ENCODE results near the gene CHSY1.
A peak's percentile ranks its signal among the peaks of the same experiment; 100 is the strongest.

Gene CHSY1

GRCh38 chr15:101178479-101178878, 73.4 kb downstream of the CHSY1 start:
- Histone ChIP-seq H3K36me3 (peaks cover 10% of the 10 kb centered on the region), H3K4me1 (ENCODE audit: control insufficient read depth in 1 of 2, insufficient read depth in 1 of 2, low read depth in 1 of 2, low read length in 1 of 2) (peaks cover 57 to 62% of the 10 kb centered on the region in 2 experiments), H3K9me3 (no peaks in the 10 kb centered on the region), H3K27ac (peak overlapping the region; percentile 95), H3K4me3 (ENCODE audit: low read depth in 1 of 2, low read length in 1 of 2) (no peak overlapping the region), H3K27me3 (no peaks in the 10 kb centered on the region)
- TF ChIP-seq, protein P1, sequence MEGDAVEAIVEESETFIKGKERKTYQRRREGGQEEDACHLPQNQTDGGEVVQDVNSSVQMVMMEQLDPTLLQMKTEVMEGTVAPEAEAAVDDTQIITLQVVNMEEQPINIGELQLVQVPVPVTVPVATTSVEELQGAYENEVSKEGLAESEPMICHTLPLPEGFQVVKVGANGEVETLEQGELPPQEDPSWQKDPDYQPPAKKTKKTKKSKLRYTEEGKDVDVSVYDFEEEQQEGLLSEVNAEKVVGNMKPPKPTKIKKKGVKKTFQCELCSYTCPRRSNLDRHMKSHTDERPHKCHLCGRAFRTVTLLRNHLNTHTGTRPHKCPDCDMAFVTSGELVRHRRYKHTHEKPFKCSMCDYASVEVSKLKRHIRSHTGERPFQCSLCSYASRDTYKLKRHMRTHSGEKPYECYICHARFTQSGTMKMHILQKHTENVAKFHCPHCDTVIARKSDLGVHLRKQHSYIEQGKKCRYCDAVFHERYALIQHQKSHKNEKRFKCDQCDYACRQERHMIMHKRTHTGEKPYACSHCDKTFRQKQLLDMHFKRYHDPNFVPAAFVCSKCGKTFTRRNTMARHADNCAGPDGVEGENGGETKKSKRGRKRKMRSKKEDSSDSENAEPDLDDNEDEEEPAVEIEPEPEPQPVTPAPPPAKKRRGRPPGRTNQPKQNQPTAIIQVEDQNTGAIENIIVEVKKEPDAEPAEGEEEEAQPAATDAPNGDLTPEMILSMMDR (IDR thresholded peaks at IDR 0.05), result no peak

DNA sequence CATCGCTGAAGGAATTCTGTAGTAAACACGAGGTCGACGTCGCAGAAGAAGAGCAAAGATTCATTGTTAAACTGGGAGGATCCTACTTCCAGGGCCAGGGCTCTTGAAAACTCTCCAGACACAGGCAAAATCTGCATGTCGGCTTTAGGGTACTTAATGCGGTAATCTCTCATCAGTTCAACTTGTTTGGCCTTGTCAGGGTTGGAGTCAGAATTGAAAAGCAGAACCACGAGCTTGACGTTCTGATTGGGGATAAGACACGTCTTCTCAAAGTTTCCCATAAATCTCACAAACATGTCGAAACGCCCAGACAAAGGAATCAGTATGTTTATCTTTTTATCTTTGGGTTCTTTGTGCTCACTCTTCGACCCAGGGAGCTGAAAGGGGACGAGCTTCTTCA, 74.0 kb downstream of the CHSY1 start:
- Histone ChIP-seq H3K4me3 (ENCODE audit: low read depth in 1 of 2, low read length in 1 of 2) (no peak overlapping the region), H3K36me3 (peaks cover 10% of the 10 kb centered on the region), H3K9me3 (no peaks in the 10 kb centered on the region), H3K27ac (peak overlapping the region; percentile 95), H3K4me1 (ENCODE audit: control insufficient read depth in 1 of 2, insufficient read depth in 1 of 2, low read depth in 1 of 2, low read length in 1 of 2) (peaks cover 57 to 64% of the 10 kb centered on the region in 2 experiments), H3K27me3 (no peaks in the 10 kb centered on the region)
- TF ChIP-seq, protein P1 (IDR thresholded peaks at IDR 0.05), result no peak

- Histone ChIP-seq H3K9me3 (no peaks in the 10 kb centered on the region), H3K4me3 (ENCODE audit: low read depth in 1 of 2, low read length in 1 of 2) (peak overlapping the region; percentile 46 to 58), H3K27me3 (no peaks in the 10 kb centered on the region), H3K27ac (peak overlapping the region; percentile 95), H3K36me3 (peaks cover 10% of the 10 kb centered on the region), H3K4me1 (ENCODE audit: control insufficient read depth in 1 of 2, insufficient read depth in 1 of 2, low read depth in 1 of 2, low read length in 1 of 2) (peaks cover 63 to 68% of the 10 kb centered on the region in 2 experiments)
- TF ChIP-seq, protein P1 (IDR thresholded peaks at IDR 0.05), result no peak
Observed at GRCh38 chr15:101176625-101177024, 75.2 kb downstream of the CHSY1 start.

DNA sequence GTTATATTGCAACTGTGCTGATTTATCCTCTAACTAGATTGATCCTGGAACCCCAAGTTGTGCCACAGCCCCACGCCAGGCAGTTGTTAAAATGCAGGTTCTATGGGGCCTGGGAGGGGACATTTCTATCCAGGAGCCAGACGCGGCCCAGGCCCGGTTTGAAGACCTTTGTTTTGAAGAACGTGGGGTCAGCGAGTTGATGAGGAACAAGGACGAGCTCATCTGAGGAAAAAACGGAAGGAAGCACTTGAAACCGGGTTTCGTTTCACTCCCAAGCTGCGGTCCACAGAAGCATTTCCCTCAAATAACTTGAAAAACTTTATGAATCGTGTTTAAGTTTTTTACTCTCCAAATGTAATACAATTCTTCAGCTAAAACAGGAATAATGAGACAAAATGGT, 76.4 kb downstream of the CHSY1 start:
- TF ChIP-seq, protein P1 (IDR thresholded peaks at IDR 0.05), result no peak
- Histone ChIP-seq H3K36me3 (peaks cover 10% of the 10 kb centered on the region), H3K4me3 (ENCODE audit: low read depth in 1 of 2, low read length in 1 of 2) (peak overlapping the region; percentile 46 to 58)

GRCh38 chr15:101174152-101174920, 77.5 kb downstream of the CHSY1 start:
- TF ChIP-seq, protein P1 (IDR thresholded peaks at IDR 0.05), result no peak

More for the DNA sequence above, 76.4 kb downstream of the CHSY1 start:
- no peaks in the 10 kb centered on the region for H3K27me3 ChIP-seq
- peaks cover 58 to 63% of the 10 kb centered on the region in 2 experiments for H3K4me1 ChIP-seq (ENCODE audit: control insufficient read depth in 1 of 2, insufficient read depth in 1 of 2, low read depth in 1 of 2, low read length in 1 of 2)
- peak overlapping the region; percentile 95 for H3K27ac ChIP-seq
- H3K9me3 ChIP-seq, result no peaks in the 10 kb centered on the region

More at GRCh38 chr15:101174152-101174920, 77.5 kb downstream of the CHSY1 start:
- Histone ChIP-seq H3K27ac (peak overlapping the region; percentile 95), H3K9me3 (no peaks in the 10 kb centered on the region), H3K27me3 (no peaks in the 10 kb centered on the region), H3K36me3 (peaks cover 10% of the 10 kb centered on the region), H3K4me1 (ENCODE audit: control insufficient read depth in 1 of 2, insufficient read depth in 1 of 2, low read depth in 1 of 2, low read length in 1 of 2) (peaks cover 63 to 72% of the 10 kb centered on the region in 2 experiments), H3K4me3 (ENCODE audit: low read depth in 1 of 2, low read length in 1 of 2) (peak overlapping the region in 1 of 2 experiments; percentile 58)

All from neutrophil (primary cell).